RWPE1 (cell line): ENCODE results near the gene HCFC1.
A peak's percentile ranks its signal among the peaks of the same experiment; 100 is the strongest.

Source experiments
- CTCF ChIA-PET: fragments of 350-600 bp; sonication (Branson Sonifier 250); formaldehyde crosslinking; extraction: SDS; loops from one replicate; lab custom pipeline; 2021; lab: Yijun Ruan, JAX
- POLR2A ChIA-PET: fragments of 400-600 bp; formaldehyde crosslinking; extraction: SDS; loops from one replicate; lab custom pipeline; 2020; ENCODE audit warnings: antibody characterized with exemption; ENCODE audit not compliant: low non-redundant PET; lab: Yijun Ruan, JAX
- DNase-seq: peaks from one replicate; pipeline ENCODE4 v3.0.0; 2012; ENCODE audit warnings: low spot score
- H3K27ac ChIP-seq: fragments of 450-650 bp; 2 replicates; pipeline ENCODE4 v1.5.1; 2017
- CTCF ChIP-seq: fragments of 450-650 bp; conservative IDR thresholded peaks from 2 replicates; pipeline ENCODE4 v1.5.1; 2017; ENCODE audit warnings: low read depth, mild to moderate bottlenecking

The HCFC1 gene

GRCh38 chrX:153928846-153929245 is 42.8 kb downstream of the HCFC1 start:
- CTCF ChIA-PET, result no interaction called here
- POLR2A ChIA-PET, result interaction anchor here (0.5 to 1.4 kb wide), 4 partner anchors 18 to 134 kb away, joined by 3 to 4 read pairs (median 4); partner anchors contain the start of genes IDH3G and SSR4
- no peak for DNase-seq
- peak overlapping the region; percentile 96 for H3K27ac ChIP-seq
- no peak for TF ChIP-seq CTCF

- peak overlapping the region; percentile 96 for H3K27ac ChIP-seq
- ChIA-PET CTCF (interaction anchor here (0.9 kb wide), 1 partner anchor 19 kb away, joined by 3 read pairs; no protein-coding TSS in a partner anchor), POLR2A (interaction anchor here (0.5 to 1.4 kb wide), 4 partner anchors 18 to 133 kb away, joined by 3 to 4 read pairs (median 4); partner anchors contain the start of genes IDH3G and SSR4)
- DNase-seq, result peak; percentile 92
- TF ChIP-seq CTCF, result peak; percentile 21; the same call in 1 of the 2 replicates
These were observed 43.5 kb downstream of the HCFC1 start for GRCh38 chrX:153927922-153928760.

GRCh38 chrX:153927672-153927921 is 44.0 kb downstream of the HCFC1 start:
- POLR2A ChIA-PET, result interaction anchor here (1.4 kb wide), 1 partner anchor 17 kb away, joined by 4 read pairs; no protein-coding TSS in a partner anchor
- no peak for DNase-seq
- peak overlapping the region; percentile 96 for H3K27ac ChIP-seq
- no peak for TF ChIP-seq CTCF
- CTCF ChIA-PET, result interaction anchor here (0.9 kb wide), 1 partner anchor 19 kb away, joined by 3 read pairs; no protein-coding TSS in a partner anchor

GRCh38 chrX:153926858-153927671 is 44.6 kb downstream of the HCFC1 start:
- DNase-seq, result no peak
- no peak for TF ChIP-seq CTCF
- peak overlapping the region; percentile 96 for H3K27ac ChIP-seq
- ChIA-PET POLR2A (interaction anchor here (1.4 kb wide), 1 partner anchor 17 kb away, joined by 4 read pairs; no protein-coding TSS in a partner anchor), CTCF (interaction anchor here (0.5 to 0.9 kb wide), 2 partner anchors 11 to 20 kb away, joined by 3 read pairs; no protein-coding TSS in a partner anchor)

GRCh38 chrX:153926552-153926857 is 45.1 kb downstream of the HCFC1 start:
- no peak for TF ChIP-seq CTCF
- ChIA-PET POLR2A (no interaction called here), CTCF (interaction anchor here (0.5 kb wide), 1 partner anchor 12 kb away, joined by 3 read pairs; no protein-coding TSS in a partner anchor)
- DNase-seq, result no peak
- peak overlapping the region; percentile 96 for H3K27ac ChIP-seq
